Measurements from ENCODE around the gene ARID5B. TPM values are rescaled to one million over a fixed set of nuclear protein-coding genes. Genes with fewer than 3 reads are reported as not detected.

The ARID5B gene
- polyA plus RNA-seq, 3 donors, result 1.00 to 2.5 (median 1.5) TPM

DNA sequence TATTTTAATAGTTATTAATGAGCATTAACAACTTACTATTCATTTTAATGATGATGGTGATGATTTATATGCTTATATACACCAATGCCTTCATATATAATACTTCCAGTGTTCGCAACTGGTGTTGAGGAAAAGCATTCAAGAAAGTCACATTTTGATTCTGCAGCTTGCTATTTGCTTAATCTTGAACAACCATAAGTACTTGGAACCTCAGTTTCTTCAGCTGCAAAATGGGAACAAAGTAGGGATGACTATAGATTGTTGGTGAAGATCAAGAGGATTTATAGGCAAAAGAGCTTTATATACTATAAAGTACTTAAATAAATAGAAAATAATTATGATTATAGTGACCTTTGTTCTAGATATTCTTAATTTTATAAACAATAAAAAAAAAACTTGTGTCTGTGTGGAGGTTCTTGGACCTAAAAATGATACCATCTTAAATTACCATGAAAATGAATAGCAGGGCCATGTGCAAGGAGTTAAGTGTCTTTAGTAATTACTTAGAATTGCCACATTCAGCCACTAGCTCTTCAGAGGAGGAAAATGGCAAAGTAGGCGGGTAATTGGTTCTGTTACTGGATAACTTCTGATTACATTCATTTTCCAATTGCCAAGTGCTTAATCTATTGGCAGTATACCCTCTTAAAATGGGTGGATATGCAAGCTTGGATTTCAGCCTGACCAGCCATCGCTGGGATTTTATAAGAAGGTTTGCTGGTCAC is 4.5 kb downstream of the ARID5B start:
- no peaks in the 10 kb centered on the region for H3K27me3 ChIP-seq (ENCODE audit: control insufficient read depth in 2 of 2, insufficient read depth in 2 of 2, low read length in 2 of 2)
- H3K4me3 ChIP-seq (replicated peaks in 1 of 3; ENCODE audit: low read depth in 2 of 3, low read length in 3 of 3), result no peak overlapping the region
- Mint-ChIP-seq H3K27ac (no peak overlapping the region), H3K27me3 (ENCODE audit: low read depth in 3 of 3) (peaks cover 0 to 2% (median 0%) of the 10 kb centered on the region in 3 donors), H3K4me3 (no peak overlapping the region), H3K9me3 (peaks cover 0 to 4% (median 0%) of the 10 kb centered on the region in 7 donors), H3K4me1 (peaks cover 19% of the 10 kb centered on the region), H3K36me3 (peaks cover 6 to 7% of the 10 kb centered on the region in 2 donors)
- peaks cover 55% of the 10 kb centered on the region for H3K79me2 ChIP-seq (ENCODE audit: insufficient read depth, low read length)
- 78% methylated on average over 1 of the region's 3 CpGs for WGBS (ENCODE audit: insufficient coverage)
- no peak overlapping the region for H3K4me2 ChIP-seq (replicated peaks; ENCODE audit: extremely low read depth, low read length, poor library complexity, severe bottlenecking)
- no peak for TF ChIP-seq CTCF (IDR thresholded peaks at IDR 0.05)
- H4K20me1 ChIP-seq (ENCODE audit: insufficient read depth, low read length), result no peaks in the 10 kb centered on the region
- no peak overlapping the region for H3K27ac ChIP-seq (ENCODE audit: low read depth in 1 of 2, low read length in 2 of 2)
- no peak overlapping the region for H3K9ac ChIP-seq (ENCODE audit: insufficient read depth, low read length, poor library complexity, severe bottlenecking)
- no peaks in the 10 kb centered on the region for H3K36me3 ChIP-seq (replicated peaks in 1 of 2; ENCODE audit: control insufficient read depth in 1 of 2, insufficient read depth in 2 of 2, low read length in 2 of 2)
- H3K9me3 ChIP-seq (replicated peaks in 1 of 2; ENCODE audit: control insufficient read depth in 1 of 2, insufficient read depth in 1 of 2, low read length in 2 of 2), result no peaks in the 10 kb centered on the region
- DNase-seq, result no peak
- H2AFZ ChIP-seq (ENCODE audit: insufficient read depth, low read depth, low read length, poor library complexity, severe bottlenecking), result no peak overlapping the region
- H3K4me1 ChIP-seq (ENCODE audit: control insufficient read depth in 1 of 2, insufficient read depth in 2 of 2, low read length in 2 of 2), result peaks cover 18 to 21% of the 10 kb centered on the region in 2 donors
- intact Hi-C loops (cut with micrococcal nuclease), result loop anchor here in 1 of 2 donors (10.0 kb wide), 1 partner anchor 249 kb away; no protein-coding TSS in a partner anchor

DNA sequence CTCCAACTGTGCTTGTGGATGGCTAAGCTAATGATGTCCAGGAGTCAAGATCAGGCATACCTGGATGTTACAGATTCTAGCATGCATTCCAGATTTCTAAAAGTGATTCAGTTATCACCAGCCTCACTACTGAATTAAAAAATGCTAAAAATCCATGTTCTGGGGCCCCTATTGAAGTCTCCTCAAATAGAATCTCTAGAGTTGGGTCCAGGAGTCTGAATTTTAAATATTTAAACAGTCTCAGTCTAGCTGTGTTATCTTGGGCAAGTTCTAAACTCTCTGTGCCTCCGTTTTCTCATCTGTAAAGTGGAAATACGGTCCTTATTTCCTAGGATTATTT is 5.0 kb downstream of the ARID5B start:
- H3K4me2 ChIP-seq (replicated peaks; ENCODE audit: extremely low read depth, low read length, poor library complexity, severe bottlenecking), result no peak overlapping the region

More for the DNA sequence above, 5.0 kb downstream of the ARID5B start:
- TF ChIP-seq CTCF (IDR thresholded peaks at IDR 0.05), result no peak
- H3K4me3 Mint-ChIP-seq, result no peak overlapping the region
- H3K9me3 Mint-ChIP-seq, result peaks cover 0 to 4% (median 0%) of the 10 kb centered on the region in 7 donors
- Histone ChIP-seq H3K9me3 (replicated peaks in 1 of 2; ENCODE audit: control insufficient read depth in 1 of 2, insufficient read depth in 1 of 2, low read length in 2 of 2) (no peaks in the 10 kb centered on the region), H3K9ac (ENCODE audit: insufficient read depth, low read length, poor library complexity, severe bottlenecking) (no peak overlapping the region), H3K27ac (ENCODE audit: low read depth in 1 of 2, low read length in 2 of 2) (no peak overlapping the region), H3K4me1 (ENCODE audit: control insufficient read depth in 1 of 2, insufficient read depth in 2 of 2, low read length in 2 of 2) (peaks cover 18 to 21% of the 10 kb centered on the region in 2 donors), H3K36me3 (replicated peaks in 1 of 2; ENCODE audit: control insufficient read depth in 1 of 2, insufficient read depth in 2 of 2, low read length in 2 of 2) (no peaks in the 10 kb centered on the region), H3K4me3 (replicated peaks in 1 of 3; ENCODE audit: low read depth in 2 of 3, low read length in 3 of 3) (no peak overlapping the region), H3K27me3 (ENCODE audit: control insufficient read depth in 2 of 2, insufficient read depth in 2 of 2, low read length in 2 of 2) (no peaks in the 10 kb centered on the region), H4K20me1 (ENCODE audit: insufficient read depth, low read length) (no peaks in the 10 kb centered on the region), H3K79me2 (ENCODE audit: insufficient read depth, low read length) (peaks cover 57% of the 10 kb centered on the region), H2AFZ (ENCODE audit: insufficient read depth, low read depth, low read length, poor library complexity, severe bottlenecking) (no peak overlapping the region)
- H3K27ac Mint-ChIP-seq, result no peak overlapping the region
- WGBS (ENCODE audit: insufficient coverage), result no CpG with 5 or more reads among the region's 2 CpGs
- peaks cover 6 to 7% of the 10 kb centered on the region in 2 donors for H3K36me3 Mint-ChIP-seq
- peaks cover 0 to 2% (median 0%) of the 10 kb centered on the region in 3 donors for H3K27me3 Mint-ChIP-seq (ENCODE audit: low read depth in 3 of 3)
- peaks cover 19% of the 10 kb centered on the region for H3K4me1 Mint-ChIP-seq
- intact Hi-C loops (cut with micrococcal nuclease), result loop anchor here in 1 of 2 donors (10.0 kb wide), 1 partner anchor 248 kb away; no protein-coding TSS in a partner anchor
- DNase-seq, result no peak
